ENCODE measurements around the gene MSLN. TPM values are rescaled to one million over a fixed set of nuclear protein-coding genes. Genes with fewer than 3 reads are reported as not detected.
A peak's percentile ranks its signal among the peaks of the same experiment; 100 is the strongest.
"Not testable (repeated sequence)": the region's sequence is repeated elsewhere in the genome, so short reads cannot be mapped to it uniquely, and the experiment has no call there.

MSLN gene
- total and polyA plus RNA-seq, 2 of the 8 experiments (the other 6 are each of a cell fraction or from before 2014, with no cell fraction given) = 0.28 to 0.50 TPM

- H3K14ac ChIP-seq (ENCODE audit: insufficient read length); H3K4me2 ChIP-seq (ENCODE audit: insufficient read depth in 1 of 2, low read depth in 2 of 2, low read length in 2 of 2); H3K36me3 ChIP-seq (ENCODE audit: control insufficient read depth in 2 of 4, insufficient read depth in 4 of 4, low read length in 3 of 4); H2BK20ac ChIP-seq (ENCODE audit: low read length); H3K23ac ChIP-seq (ENCODE audit: insufficient read length); H3K18ac ChIP-seq (ENCODE audit: extremely low read depth, low read length); H3K27ac ChIP-seq (ENCODE audit: low read depth, low read length); H3K79me1 ChIP-seq (ENCODE audit: low read depth, low read length); H2BK5ac ChIP-seq (ENCODE audit: low read depth, low read length); H3K9ac ChIP-seq (replicated peaks in 1 of 4; ENCODE audit: extremely low read depth in 1 of 4, low read depth in 3 of 4, low read length in 3 of 4); H2AFZ ChIP-seq (ENCODE audit: low read length); H4K5ac ChIP-seq (ENCODE audit: insufficient read length, low read depth, low read length); H3K79me2 ChIP-seq (ENCODE audit: control insufficient read depth in 1 of 2, insufficient read depth in 2 of 2, low read length in 2 of 2); H3K56ac ChIP-seq (replicated peaks; ENCODE audit: insufficient read length, low read depth, low read length); H4K8ac ChIP-seq (ENCODE audit: extremely low read depth, insufficient read depth, low read length); H4K20me1 ChIP-seq (replicated peaks in 1 of 2; ENCODE audit: control insufficient read depth in 1 of 2, insufficient read depth in 2 of 2, low read length in 2 of 2); H2BK15ac ChIP-seq (ENCODE audit: low read length); H2BK120ac ChIP-seq (replicated peaks; ENCODE audit: low read depth, low read length); H4K91ac ChIP-seq (replicated peaks; ENCODE audit: insufficient read length, low read length); H3K9me3 ChIP-seq (ENCODE audit: insufficient read depth in 2 of 2, low read depth in 1 of 2, low read length in 1 of 2); H3K4ac ChIP-seq (replicated peaks; ENCODE audit: insufficient read length, low read depth, low read length); H3K4me3 ChIP-seq (ENCODE audit: extremely low read depth in 1 of 4, insufficient read depth in 2 of 4, low read depth in 3 of 4, low read length in 4 of 4); H2AK5ac ChIP-seq (ENCODE audit: low read depth, low read length); H2BK12ac ChIP-seq (ENCODE audit: low read depth, low read length): not testable (repeated sequence)
- ChIA-PET POLR2A (ENCODE audit: partially characterized antibody) (interaction anchor here (1.6 to 20.9 kb wide), 3 partner anchors 14 to 73 kb away, joined by 4 to 353 read pairs (median 7); partner anchors contain the start of genes ANTKMT, CCDC78, HAGHL and JMJD8), CTCF (ENCODE audit: partially characterized antibody) (interaction anchor here (0.9 to 33.4 kb wide), 21 partner anchors 10 to 391 kb away, joined by 3 to 977 read pairs (median 6); partner anchors contain the start of genes ANTKMT, CCDC78, CHTF18 and CIAO3)
- Histone ChIP-seq H3K27me3 (replicated peaks in 1 of 4; ENCODE audit: control insufficient read depth in 3 of 4, extremely low read depth in 1 of 4, insufficient read depth in 3 of 4, low read length in 3 of 4) (peaks cover 6 to 65% (median 41%) of the 10 kb centered on the region in 4 experiments), H3K4me1 (replicated peaks in 1 of 4; ENCODE audit: control insufficient read depth in 3 of 4, insufficient read depth in 4 of 4, low read length in 3 of 4) (peaks cover 0 to 19% (median 13%) of the 10 kb centered on the region in 4 experiments; a peak in 5 of 7 replicates), H3K23me2 (ENCODE audit: low read depth, low read length) (peaks cover 11% of the 10 kb centered on the region; the same call in 1 of the 2 replicates)
- TF ChIP-seq RAD21 (IDR thresholded peaks at IDR 0.05 in 1 of 2, conservative IDR thresholded peaks at IDR 0.05 in 1 of 2; ENCODE audit: low read depth in 2 of 2, low read length in 2 of 2) (peak; percentile 8 to 28; a peak in 2 of 4 replicates), CTCF (IDR thresholded peaks at IDR 0.05; ENCODE audit: control extremely low read depth in 1 of 3, insufficient read depth in 1 of 3, low read depth in 1 of 3, low read length in 3 of 3) (peak; percentile 38 to 55 (median 44))
- WGBS, 2 experiments (ENCODE audit: extremely low coverage in 1 of 2, insufficient coverage in 1 of 2, insufficient read length in 1 of 2, insufficient replicate concordance in 2 of 2, low coverage in 1 of 2, low lambda C conversion rate in 2 of 2, missing lambda C conversion rate in 1 of 2) = 59% methylated on average over 13 of the region's 13 CpGs; no CpG with 5 or more reads in 1 of the 2 experiments
- FAIRE-seq (peak; percentile 82), DNase-seq (ENCODE audit: low read depth in 1 of 2, low spot score in 2 of 2) (peak in 1 of 2 experiments; percentile 89)
Observed at GRCh38 chr16:712740-713250, 47.7 kb upstream of the MSLN start.
